Measurements from ENCODE around the gene HNRNPL. TPM values are rescaled to one million over a fixed set of nuclear protein-coding genes. Genes with fewer than 3 reads are reported as not detected.
"Not testable (repeated sequence)": the region's sequence is repeated elsewhere in the genome, so short reads cannot be mapped to it uniquely, and the experiment has no call there.

The HNRNPL gene
- total RNA-seq, 1 experiment from 2014 or later: 749 TPM

DNA sequence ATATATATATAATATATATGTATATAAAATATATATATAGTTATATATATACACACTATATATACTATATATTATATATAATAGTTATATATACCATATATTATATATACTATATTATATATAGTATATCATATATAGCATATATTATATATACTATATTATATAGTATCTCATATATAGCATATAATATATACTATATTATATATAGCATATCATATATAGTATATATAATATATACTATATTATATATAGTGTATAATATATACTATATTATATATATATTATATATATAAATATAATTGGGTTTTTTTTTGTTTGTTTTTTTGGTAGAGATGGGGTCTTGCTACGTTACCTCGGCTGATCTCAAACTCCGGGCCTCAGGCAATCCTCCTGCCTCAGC lies 11.6 kb upstream of the HNRNPL start:
- H3K27me3 ChIP-seq (ENCODE audit: control insufficient read depth, insufficient read depth, low read length): no peaks in the 10 kb centered on the region
- CTCF ChIA-PET: interaction anchor here (0.6 to 2.0 kb wide), 5 partner anchors 27 to 171 kb away, joined by 3 to 7 read pairs (median 3); partner anchors contain the start of genes MRPS12 and SARS2
- TF ChIP-seq POLR2AphosphoS5 (IDR thresholded peaks at IDR 0.05; ENCODE audit: low read depth, low read length) (no peak), TCF7L2 (IDR thresholded peaks at IDR 0.05; ENCODE audit: low read depth, low read length) (no peak), SIN3A (IDR thresholded peaks at IDR 0.05; ENCODE audit: borderline replicate concordance, insufficient read depth, low read depth, low read length) (no peak)
- TF ChIP-seq, protein P1, sequence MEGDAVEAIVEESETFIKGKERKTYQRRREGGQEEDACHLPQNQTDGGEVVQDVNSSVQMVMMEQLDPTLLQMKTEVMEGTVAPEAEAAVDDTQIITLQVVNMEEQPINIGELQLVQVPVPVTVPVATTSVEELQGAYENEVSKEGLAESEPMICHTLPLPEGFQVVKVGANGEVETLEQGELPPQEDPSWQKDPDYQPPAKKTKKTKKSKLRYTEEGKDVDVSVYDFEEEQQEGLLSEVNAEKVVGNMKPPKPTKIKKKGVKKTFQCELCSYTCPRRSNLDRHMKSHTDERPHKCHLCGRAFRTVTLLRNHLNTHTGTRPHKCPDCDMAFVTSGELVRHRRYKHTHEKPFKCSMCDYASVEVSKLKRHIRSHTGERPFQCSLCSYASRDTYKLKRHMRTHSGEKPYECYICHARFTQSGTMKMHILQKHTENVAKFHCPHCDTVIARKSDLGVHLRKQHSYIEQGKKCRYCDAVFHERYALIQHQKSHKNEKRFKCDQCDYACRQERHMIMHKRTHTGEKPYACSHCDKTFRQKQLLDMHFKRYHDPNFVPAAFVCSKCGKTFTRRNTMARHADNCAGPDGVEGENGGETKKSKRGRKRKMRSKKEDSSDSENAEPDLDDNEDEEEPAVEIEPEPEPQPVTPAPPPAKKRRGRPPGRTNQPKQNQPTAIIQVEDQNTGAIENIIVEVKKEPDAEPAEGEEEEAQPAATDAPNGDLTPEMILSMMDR (IDR thresholded peaks at IDR 0.05): no peak
- TF ChIP-seq, protein P2, sequence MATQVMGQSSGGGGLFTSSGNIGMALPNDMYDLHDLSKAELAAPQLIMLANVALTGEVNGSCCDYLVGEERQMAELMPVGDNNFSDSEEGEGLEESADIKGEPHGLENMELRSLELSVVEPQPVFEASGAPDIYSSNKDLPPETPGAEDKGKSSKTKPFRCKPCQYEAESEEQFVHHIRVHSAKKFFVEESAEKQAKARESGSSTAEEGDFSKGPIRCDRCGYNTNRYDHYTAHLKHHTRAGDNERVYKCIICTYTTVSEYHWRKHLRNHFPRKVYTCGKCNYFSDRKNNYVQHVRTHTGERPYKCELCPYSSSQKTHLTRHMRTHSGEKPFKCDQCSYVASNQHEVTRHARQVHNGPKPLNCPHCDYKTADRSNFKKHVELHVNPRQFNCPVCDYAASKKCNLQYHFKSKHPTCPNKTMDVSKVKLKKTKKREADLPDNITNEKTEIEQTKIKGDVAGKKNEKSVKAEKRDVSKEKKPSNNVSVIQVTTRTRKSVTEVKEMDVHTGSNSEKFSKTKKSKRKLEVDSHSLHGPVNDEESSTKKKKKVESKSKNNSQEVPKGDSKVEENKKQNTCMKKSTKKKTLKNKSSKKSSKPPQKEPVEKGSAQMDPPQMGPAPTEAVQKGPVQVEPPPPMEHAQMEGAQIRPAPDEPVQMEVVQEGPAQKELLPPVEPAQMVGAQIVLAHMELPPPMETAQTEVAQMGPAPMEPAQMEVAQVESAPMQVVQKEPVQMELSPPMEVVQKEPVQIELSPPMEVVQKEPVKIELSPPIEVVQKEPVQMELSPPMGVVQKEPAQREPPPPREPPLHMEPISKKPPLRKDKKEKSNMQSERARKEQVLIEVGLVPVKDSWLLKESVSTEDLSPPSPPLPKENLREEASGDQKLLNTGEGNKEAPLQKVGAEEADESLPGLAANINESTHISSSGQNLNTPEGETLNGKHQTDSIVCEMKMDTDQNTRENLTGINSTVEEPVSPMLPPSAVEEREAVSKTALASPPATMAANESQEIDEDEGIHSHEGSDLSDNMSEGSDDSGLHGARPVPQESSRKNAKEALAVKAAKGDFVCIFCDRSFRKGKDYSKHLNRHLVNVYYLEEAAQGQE (IDR thresholded peaks at IDR 0.05; ENCODE audit: insufficient read depth in 1 of 2, low read depth in 2 of 2, low read length in 1 of 2): no peak
- DNase-seq (ENCODE audit: low read depth, low spot score) (no peak), ATAC-seq (no peak)
- H3K4me1 ChIP-seq (ENCODE audit: control insufficient read depth, insufficient read depth, low read length): peaks cover 17% of the 10 kb centered on the region
- no peak overlapping the region for H3K27ac ChIP-seq (ENCODE audit: low read length)
- no peaks in the 10 kb centered on the region for H3K36me3 ChIP-seq (ENCODE audit: control insufficient read depth, insufficient read depth, low read length)
- no TSS peak for BruUV-seq (replicated peaks)
- intact Hi-C loops (cut with micrococcal nuclease; ENCODE audit: unreplicated experiment) (no loop called here), in situ Hi-C loops (cut with HindIII; ENCODE audit: low pct_unique_long_range_greater_than_20kb, low sequenced_read_pairs) (no loop called here)
- POLR2A ChIA-PET: interaction anchor here (0.6 to 1.2 kb wide), 8 partner anchors 10 to 132 kb away, joined by 3 to 6 read pairs (median 4); no protein-coding TSS in a partner anchor
- H3K4me3 ChIP-seq (ENCODE audit: low read depth in 2 of 2, low read length in 2 of 2): no peak overlapping the region
- no peaks in the 10 kb centered on the region for H3K9me3 ChIP-seq (ENCODE audit: control insufficient read depth, insufficient read depth, low read depth, low read length)

DNA sequence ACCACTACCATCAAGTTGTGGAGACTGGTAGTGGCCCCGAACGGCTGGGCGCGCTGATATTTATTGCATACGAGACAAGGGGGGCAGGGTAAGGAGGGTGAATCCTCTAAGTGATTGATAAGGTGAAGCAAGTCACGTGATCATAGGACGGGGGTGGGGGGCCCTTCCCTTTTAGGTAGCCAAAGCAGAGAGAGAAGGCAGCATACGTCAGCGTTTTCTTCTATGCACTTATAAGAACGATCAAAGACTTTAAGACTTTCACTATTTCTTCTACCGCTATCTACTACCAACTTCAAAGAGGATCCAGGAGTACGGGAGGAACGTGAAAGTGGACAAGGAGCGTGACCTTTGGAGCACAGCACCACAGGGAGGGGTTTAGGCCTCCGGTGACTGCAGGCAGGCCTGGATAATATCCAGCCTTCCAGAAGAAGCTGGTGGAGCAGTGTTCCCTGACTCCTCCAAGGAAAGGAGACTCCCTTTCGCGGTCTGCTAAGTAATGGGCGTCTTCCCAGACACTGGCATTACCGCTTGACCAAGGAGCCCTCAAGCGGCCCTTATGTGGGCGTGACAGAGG lies 9.9 kb upstream of the HNRNPL start:
- peak; percentile 80; the same call in 1 of the 2 replicates for TF ChIP-seq TCF7L2 (IDR thresholded peaks at IDR 0.05; ENCODE audit: low read depth, low read length)
- in situ Hi-C loops (cut with HindIII; ENCODE audit: low pct_unique_long_range_greater_than_20kb, low sequenced_read_pairs); H3K27ac ChIP-seq (ENCODE audit: low read length); ATAC-seq; H3K27me3 ChIP-seq (ENCODE audit: control insufficient read depth, insufficient read depth, low read length); DNase-seq (ENCODE audit: low read depth, low spot score); H3K9me3 ChIP-seq (ENCODE audit: control insufficient read depth, insufficient read depth, low read depth, low read length); H3K4me3 ChIP-seq (ENCODE audit: low read depth in 2 of 2, low read length in 2 of 2); H3K36me3 ChIP-seq (ENCODE audit: control insufficient read depth, insufficient read depth, low read length); BruUV-seq (replicated peaks): not testable (repeated sequence)
- POLR2A ChIA-PET: interaction anchor here (0.6 kb wide), 1 partner anchor 32 kb away, joined by 5 read pairs; no protein-coding TSS in a partner anchor
- H3K4me1 ChIP-seq (ENCODE audit: control insufficient read depth, insufficient read depth, low read length): peaks cover 16% of the 10 kb centered on the region
- intact Hi-C loops (cut with micrococcal nuclease; ENCODE audit: unreplicated experiment): loop anchor here (10.0 kb wide), 1 partner anchor 355 kb away; no protein-coding TSS in a partner anchor
- CTCF ChIA-PET: interaction anchor here (0.8 kb wide), 1 partner anchor 325 kb away, joined by 6 read pairs; no protein-coding TSS in a partner anchor

DNA sequence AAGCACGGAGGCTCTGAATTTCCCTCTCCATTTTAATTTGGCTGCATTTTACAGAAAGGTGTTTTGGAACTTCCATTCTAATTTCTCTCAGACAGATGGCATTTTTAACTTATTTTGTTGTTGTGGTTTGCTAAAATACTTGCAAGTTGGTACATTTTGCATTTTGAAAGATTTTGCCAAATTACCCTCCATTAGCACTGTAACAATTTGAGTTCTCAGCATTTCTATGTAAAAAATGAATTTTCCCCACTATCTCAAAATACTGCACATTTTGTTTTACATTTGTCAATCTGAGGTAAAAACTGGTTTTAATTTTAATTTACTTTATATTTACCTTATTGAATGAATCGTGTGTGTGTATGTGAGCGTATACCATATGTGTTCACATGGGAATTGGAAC lies 7.0 kb upstream of the HNRNPL start:
- ChIA-PET CTCF (interaction anchor here (0.6 to 1.0 kb wide), 2 partner anchors 14 to 72 kb away, joined by 3 to 4 read pairs; no protein-coding TSS in a partner anchor), POLR2A (interaction anchor here (0.7 kb wide), 1 partner anchor 24 kb away, joined by 9 read pairs; no protein-coding TSS in a partner anchor)
- no peak for DNase-seq (ENCODE audit: low read depth, low spot score)
- TF ChIP-seq POLR2AphosphoS5 (IDR thresholded peaks at IDR 0.05; ENCODE audit: low read depth, low read length) (no peak), TCF7L2 (IDR thresholded peaks at IDR 0.05; ENCODE audit: low read depth, low read length) (no peak), SIN3A (IDR thresholded peaks at IDR 0.05; ENCODE audit: borderline replicate concordance, insufficient read depth, low read depth, low read length) (no peak)
- TF ChIP-seq, protein P2 (IDR thresholded peaks at IDR 0.05; ENCODE audit: insufficient read depth in 1 of 2, low read depth in 2 of 2, low read length in 1 of 2): no peak
- TF ChIP-seq, protein P1 (IDR thresholded peaks at IDR 0.05): no peak
- Histone ChIP-seq H3K27me3 (ENCODE audit: control insufficient read depth, insufficient read depth, low read length) (no peaks in the 10 kb centered on the region), H3K9me3 (ENCODE audit: control insufficient read depth, insufficient read depth, low read depth, low read length) (no peaks in the 10 kb centered on the region), H3K4me1 (ENCODE audit: control insufficient read depth, insufficient read depth, low read length) (peaks cover 17% of the 10 kb centered on the region), H3K4me3 (ENCODE audit: low read depth in 2 of 2, low read length in 2 of 2) (no peak overlapping the region), H3K27ac (ENCODE audit: low read length) (no peak overlapping the region), H3K36me3 (ENCODE audit: control insufficient read depth, insufficient read depth, low read length) (no peaks in the 10 kb centered on the region)
- in situ Hi-C loops (cut with HindIII; ENCODE audit: low pct_unique_long_range_greater_than_20kb, low sequenced_read_pairs): no loop called here
- ATAC-seq: no peak
- intact Hi-C loops (cut with micrococcal nuclease; ENCODE audit: unreplicated experiment): loop anchor here (10.0 kb wide), 1 partner anchor 352 kb away; no protein-coding TSS in a partner anchor
- BruUV-seq (replicated peaks): no TSS peak

Data from Panc1 (cell line).